Measurements from ENCODE around the gene NDUFB3. TPM values are rescaled to one million over a fixed set of nuclear protein-coding genes. Genes with fewer than 3 reads are reported as not detected.
"Not testable (repeated sequence)": the region's sequence is repeated elsewhere in the genome, so short reads cannot be mapped to it uniquely, and the experiment has no call there.

NDUFB3 gene
- 100 to 1,000 TPM; 158 to 162 TPM for total RNA-seq

- intact Hi-C loops (cut with micrococcal nuclease), result loop anchor here (1.0 kb wide), 8 partner anchors 46 to 260 kb away; partner anchors contain the start of genes BZW1, CLK1, NIF3L1 and PPIL3
- CTCF ChIA-PET, result interaction anchor here (0.9 to 4.3 kb wide), 6 partner anchors 28 to 166 kb away, joined by 3 to 72 read pairs (median 4); partner anchors contain the start of gene ORC2
- POLR2A ChIA-PET, result interaction anchor here (0.8 to 1.2 kb wide), 5 partner anchors 43 to 182 kb away, joined by 3 to 9 read pairs (median 4); partner anchors contain the start of genes NIF3L1, ORC2 and PPIL3
- H3K4me3 Mint-ChIP-seq, result peak within 1 kb of the TSS; percentile 91
- H3K9me3 Mint-ChIP-seq, result no peaks in the 10 kb centered on the region
- H3K27me3 Mint-ChIP-seq, result no peaks in the 10 kb centered on the region
- peak; percentile 95 for DNase-seq
- peaks cover 4% of the 10 kb centered on the region for H3K36me3 Mint-ChIP-seq
- H3K4me1 Mint-ChIP-seq (ENCODE audit: low read depth), result peaks cover 52% of the 10 kb centered on the region
- peak within 1 kb of the TSS; percentile 86 for H3K27ac Mint-ChIP-seq
Measured at GRCh38 chr2:201071479-201072200, at the start of gene NDUFB3, which contains the start of gene HYCC2. Gene NDUFB3, plus strand, starts transcription at chr2:201072001. Its CDS starts 6,882 bp downstream, at chr2:201078883. Gene HYCC2, minus strand, starts transcription at chr2:201071671. Its CDS starts 47,662 bp downstream, at chr2:201024009.

- no peak overlapping the region for H3K4me3 Mint-ChIP-seq
- H3K9me3 Mint-ChIP-seq, result peaks cover 11% of the 10 kb centered on the region
- no peak overlapping the region for H3K27ac Mint-ChIP-seq
- no peak for DNase-seq
- CTCF ChIA-PET, result no interaction called here
- H3K4me1 Mint-ChIP-seq (ENCODE audit: low read depth), result peaks cover 26% of the 10 kb centered on the region
- no peaks in the 10 kb centered on the region for H3K27me3 Mint-ChIP-seq
- intact Hi-C loops (cut with micrococcal nuclease), result no loop called here
- POLR2A ChIA-PET, result no interaction called here
- H3K36me3 Mint-ChIP-seq, result peaks cover 26% of the 10 kb centered on the region
Measured at GRCh38 chr2:201024518-201024917, 47.3 kb upstream of the NDUFB3 start.

- H3K4me1 Mint-ChIP-seq (ENCODE audit: low read depth); intact Hi-C loops (cut with micrococcal nuclease); H3K27ac Mint-ChIP-seq; H3K27me3 Mint-ChIP-seq; CTCF ChIA-PET; H3K4me3 Mint-ChIP-seq; POLR2A ChIA-PET; DNase-seq: not testable (repeated sequence)
- Mint-ChIP-seq H3K9me3 (peaks cover 20% of the 10 kb centered on the region), H3K36me3 (peaks cover 29% of the 10 kb centered on the region)
Measured at GRCh38 chr2:201034355-201034754, 37.4 kb upstream of the NDUFB3 start.

- CTCF ChIA-PET, H3K4me3 Mint-ChIP-seq: not testable (repeated sequence)
Measured at GRCh38 chr2:201038361-201038760, 33.4 kb upstream of the NDUFB3 start.

GRCh38 chr2:201038855-201039254 is 32.9 kb upstream of the NDUFB3 start:
- Mint-ChIP-seq H3K4me1 (ENCODE audit: low read depth) (no peaks in the 10 kb centered on the region), H3K27me3 (no peaks in the 10 kb centered on the region), H3K27ac (no peak overlapping the region), H3K4me3 (no peak overlapping the region), H3K9me3 (peaks cover 13% of the 10 kb centered on the region), H3K36me3 (peaks cover 33% of the 10 kb centered on the region)
- intact Hi-C loops (cut with micrococcal nuclease), result no loop called here
- ChIA-PET CTCF (no interaction called here), POLR2A (no interaction called here)
- no peak for DNase-seq

More at GRCh38 chr2:201038361-201038760, 33.4 kb upstream of the NDUFB3 start:
- H3K27ac Mint-ChIP-seq; H3K27me3 Mint-ChIP-seq; intact Hi-C loops (cut with micrococcal nuclease); POLR2A ChIA-PET; H3K4me1 Mint-ChIP-seq (ENCODE audit: low read depth); DNase-seq: not testable (repeated sequence)
- Mint-ChIP-seq H3K9me3 (peaks cover 13% of the 10 kb centered on the region), H3K36me3 (peaks cover 33% of the 10 kb centered on the region)

- POLR2A ChIA-PET, result no interaction called here
- intact Hi-C loops (cut with micrococcal nuclease), result no loop called here
- Mint-ChIP-seq H3K27me3 (no peaks in the 10 kb centered on the region), H3K4me3 (no peak overlapping the region), H3K4me1 (ENCODE audit: low read depth) (no peaks in the 10 kb centered on the region), H3K36me3 (peaks cover 25% of the 10 kb centered on the region), H3K27ac (no peak overlapping the region), H3K9me3 (peaks cover 8% of the 10 kb centered on the region)
- DNase-seq, result no peak
- CTCF ChIA-PET, result interaction anchor here (1.2 kb wide), 1 partner anchor 27 kb away, joined by 4 read pairs; no protein-coding TSS in a partner anchor
Measured at GRCh38 chr2:201040867-201041628, 30.8 kb upstream of the NDUFB3 start.

- peaks cover 28% of the 10 kb centered on the region for H3K36me3 Mint-ChIP-seq
- CTCF ChIA-PET, result not testable (repeated sequence)
Measured at GRCh38 chr2:201042451-201042850, 29.4 kb upstream of the NDUFB3 start.

GRCh38 chr2:201043050-201043449 is 28.8 kb upstream of the NDUFB3 start:
- H3K27me3 Mint-ChIP-seq; H3K4me3 Mint-ChIP-seq; H3K27ac Mint-ChIP-seq; POLR2A ChIA-PET; H3K4me1 Mint-ChIP-seq (ENCODE audit: low read depth); DNase-seq; intact Hi-C loops (cut with micrococcal nuclease): not testable (repeated sequence)
- H3K9me3 Mint-ChIP-seq, result peaks cover 11% of the 10 kb centered on the region
- H3K36me3 Mint-ChIP-seq, result peaks cover 30% of the 10 kb centered on the region
- CTCF ChIA-PET, result interaction anchor here (2.5 kb wide), 1 partner anchor 26 kb away, joined by 6 read pairs; no protein-coding TSS in a partner anchor

More at GRCh38 chr2:201042451-201042850, 29.4 kb upstream of the NDUFB3 start:
- DNase-seq; H3K4me1 Mint-ChIP-seq (ENCODE audit: low read depth); H3K27ac Mint-ChIP-seq; H3K27me3 Mint-ChIP-seq; intact Hi-C loops (cut with micrococcal nuclease); H3K9me3 Mint-ChIP-seq; H3K4me3 Mint-ChIP-seq; POLR2A ChIA-PET: not testable (repeated sequence)

GRCh38 chr2:201046881-201047280 is 24.9 kb upstream of the NDUFB3 start:
- Mint-ChIP-seq H3K9me3 (peaks cover 8% of the 10 kb centered on the region), H3K27ac (no peak overlapping the region), H3K4me3 (no peak overlapping the region), H3K4me1 (ENCODE audit: low read depth) (peaks cover 10% of the 10 kb centered on the region), H3K27me3 (no peaks in the 10 kb centered on the region), H3K36me3 (peaks cover 24% of the 10 kb centered on the region)
- no peak for DNase-seq
- ChIA-PET POLR2A (no interaction called here), CTCF (no interaction called here)
- intact Hi-C loops (cut with micrococcal nuclease), result no loop called here

- peaks cover 16% of the 10 kb centered on the region for H3K4me1 Mint-ChIP-seq (ENCODE audit: low read depth)
- peaks cover 20% of the 10 kb centered on the region for H3K36me3 Mint-ChIP-seq
- DNase-seq, result no peak
- intact Hi-C loops (cut with micrococcal nuclease), result no loop called here
- CTCF ChIA-PET, result no interaction called here
- POLR2A ChIA-PET, result no interaction called here
- H3K27me3 Mint-ChIP-seq, result no peaks in the 10 kb centered on the region
- no peak overlapping the region for H3K4me3 Mint-ChIP-seq
- H3K27ac Mint-ChIP-seq, result no peak overlapping the region
- H3K9me3 Mint-ChIP-seq, result peaks cover 8% of the 10 kb centered on the region
Measured at GRCh38 chr2:201049455-201049854, 22.3 kb upstream of the NDUFB3 start.

GRCh38 chr2:201057087-201057521 is 14.7 kb upstream of the NDUFB3 start:
- Mint-ChIP-seq H3K4me3 (no peak overlapping the region), H3K4me1 (ENCODE audit: low read depth) (peaks cover 32% of the 10 kb centered on the region)
- POLR2A ChIA-PET, result interaction anchor here (0.6 kb wide), 1 partner anchor 59 kb away, joined by 3 read pairs; no protein-coding TSS in a partner anchor

GRCh38 chr2:201057715-201058248 is 14.0 kb upstream of the NDUFB3 start:
- DNase-seq, result no peak
- H3K27ac Mint-ChIP-seq, result no peak overlapping the region
- peaks cover 15% of the 10 kb centered on the region for H3K36me3 Mint-ChIP-seq
- CTCF ChIA-PET, result interaction anchor here (1.4 kb wide), 1 partner anchor 14 kb away, joined by 3 read pairs; no protein-coding TSS in a partner anchor
- no peaks in the 10 kb centered on the region for H3K27me3 Mint-ChIP-seq
- peaks cover 28% of the 10 kb centered on the region for H3K4me1 Mint-ChIP-seq (ENCODE audit: low read depth)
- intact Hi-C loops (cut with micrococcal nuclease), result no loop called here
- H3K4me3 Mint-ChIP-seq, result no peak overlapping the region
- no peaks in the 10 kb centered on the region for H3K9me3 Mint-ChIP-seq
- POLR2A ChIA-PET, result no interaction called here

More at GRCh38 chr2:201057087-201057521, 14.7 kb upstream of the NDUFB3 start:
- Mint-ChIP-seq H3K9me3 (no peaks in the 10 kb centered on the region), H3K36me3 (peaks cover 15% of the 10 kb centered on the region), H3K27me3 (no peaks in the 10 kb centered on the region), H3K27ac (no peak overlapping the region)
- intact Hi-C loops (cut with micrococcal nuclease), result no loop called here
- CTCF ChIA-PET, result interaction anchor here (1.4 to 2.5 kb wide), 2 partner anchors 11 to 13 kb away, joined by 3 to 11 read pairs; no protein-coding TSS in a partner anchor
- no peak for DNase-seq
